ENCODE results near the gene ZNF273. TPM values are rescaled to one million over a fixed set of nuclear protein-coding genes. Genes with fewer than 3 reads are reported as not detected.
"Not testable (repeated sequence)": the region's sequence is repeated elsewhere in the genome, so short reads cannot be mapped to it uniquely, and the experiment has no call there.

ZNF273 gene
- polyA plus RNA-seq, 1 donor from 2014 or later: 21.7 TPM

DNA sequence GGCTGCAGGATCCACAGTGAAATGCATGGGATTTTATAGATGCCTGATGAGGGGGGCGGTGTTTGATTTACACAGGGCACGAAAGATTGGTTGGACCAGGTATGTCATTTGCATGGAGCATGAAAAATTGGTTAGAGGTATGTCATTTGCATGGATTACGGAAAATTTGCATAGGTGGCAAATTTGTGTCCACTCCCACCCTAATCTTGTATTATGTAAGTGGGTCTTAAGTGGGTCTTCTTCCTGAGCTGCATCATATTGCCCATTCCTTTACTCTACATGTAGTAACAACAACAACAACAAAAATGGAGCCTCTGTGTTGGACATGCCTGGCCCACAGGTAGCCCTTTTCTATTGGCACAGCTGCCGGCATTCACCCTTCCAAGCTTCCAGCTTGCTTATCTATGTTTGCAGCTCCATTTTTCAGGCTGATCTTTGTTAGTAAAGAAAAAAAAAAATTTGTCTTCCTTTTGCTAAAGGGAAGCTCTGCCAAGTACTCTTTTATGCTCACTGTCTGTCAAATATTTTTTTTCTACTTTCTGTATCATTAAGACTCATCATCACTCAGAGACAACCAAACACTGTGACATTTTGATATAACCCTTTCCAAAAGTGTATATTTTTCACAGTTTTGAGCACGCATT lies 10.3 kb upstream of the ZNF273 start:
- Histone ChIP-seq H3K4me2 (ENCODE audit: low read length) (no peak overlapping the region), H3F3A (ENCODE audit: insufficient read depth, low read length, poor library complexity, severe bottlenecking) (no peaks in the 10 kb centered on the region), H3K27me3 (ENCODE audit: insufficient read depth, low read depth, low read length) (peaks cover 30% of the 10 kb centered on the region), H3K4me3 (ENCODE audit: low read length) (no peak overlapping the region), H2AFZ (ENCODE audit: low read depth, low read length) (no peak overlapping the region), H3K36me3 (ENCODE audit: insufficient read depth, low read length) (no peaks in the 10 kb centered on the region), H4K20me1 (ENCODE audit: insufficient read depth) (no peaks in the 10 kb centered on the region), H3K9me2 (ENCODE audit: insufficient read depth, low read length) (no peaks in the 10 kb centered on the region), H3K9ac (ENCODE audit: low read length) (no peak overlapping the region), H3K9me3 (ENCODE audit: low read length) (no peaks in the 10 kb centered on the region), H3K79me2 (replicated peaks; ENCODE audit: insufficient read depth, low read length) (no peaks in the 10 kb centered on the region), H3K27ac (ENCODE audit: low read length) (no peak overlapping the region)
- TF ChIP-seq MXI1 (conservative IDR thresholded peaks at IDR 0.05; ENCODE audit: poor library complexity, severe bottlenecking) (no peak), TAF1 (IDR thresholded peaks at IDR 0.05; ENCODE audit: low read depth) (no peak), SMC3 (conservative IDR thresholded peaks at IDR 0.05; ENCODE audit: poor library complexity) (no peak), EP300 (conservative IDR thresholded peaks at IDR 0.05; ENCODE audit: poor library complexity, severe bottlenecking) (no peak)
- TF ChIP-seq, protein P1, sequence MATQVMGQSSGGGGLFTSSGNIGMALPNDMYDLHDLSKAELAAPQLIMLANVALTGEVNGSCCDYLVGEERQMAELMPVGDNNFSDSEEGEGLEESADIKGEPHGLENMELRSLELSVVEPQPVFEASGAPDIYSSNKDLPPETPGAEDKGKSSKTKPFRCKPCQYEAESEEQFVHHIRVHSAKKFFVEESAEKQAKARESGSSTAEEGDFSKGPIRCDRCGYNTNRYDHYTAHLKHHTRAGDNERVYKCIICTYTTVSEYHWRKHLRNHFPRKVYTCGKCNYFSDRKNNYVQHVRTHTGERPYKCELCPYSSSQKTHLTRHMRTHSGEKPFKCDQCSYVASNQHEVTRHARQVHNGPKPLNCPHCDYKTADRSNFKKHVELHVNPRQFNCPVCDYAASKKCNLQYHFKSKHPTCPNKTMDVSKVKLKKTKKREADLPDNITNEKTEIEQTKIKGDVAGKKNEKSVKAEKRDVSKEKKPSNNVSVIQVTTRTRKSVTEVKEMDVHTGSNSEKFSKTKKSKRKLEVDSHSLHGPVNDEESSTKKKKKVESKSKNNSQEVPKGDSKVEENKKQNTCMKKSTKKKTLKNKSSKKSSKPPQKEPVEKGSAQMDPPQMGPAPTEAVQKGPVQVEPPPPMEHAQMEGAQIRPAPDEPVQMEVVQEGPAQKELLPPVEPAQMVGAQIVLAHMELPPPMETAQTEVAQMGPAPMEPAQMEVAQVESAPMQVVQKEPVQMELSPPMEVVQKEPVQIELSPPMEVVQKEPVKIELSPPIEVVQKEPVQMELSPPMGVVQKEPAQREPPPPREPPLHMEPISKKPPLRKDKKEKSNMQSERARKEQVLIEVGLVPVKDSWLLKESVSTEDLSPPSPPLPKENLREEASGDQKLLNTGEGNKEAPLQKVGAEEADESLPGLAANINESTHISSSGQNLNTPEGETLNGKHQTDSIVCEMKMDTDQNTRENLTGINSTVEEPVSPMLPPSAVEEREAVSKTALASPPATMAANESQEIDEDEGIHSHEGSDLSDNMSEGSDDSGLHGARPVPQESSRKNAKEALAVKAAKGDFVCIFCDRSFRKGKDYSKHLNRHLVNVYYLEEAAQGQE (IDR thresholded peaks at IDR 0.05; ENCODE audit: borderline replicate concordance): no peak
- TF ChIP-seq, protein P2, sequence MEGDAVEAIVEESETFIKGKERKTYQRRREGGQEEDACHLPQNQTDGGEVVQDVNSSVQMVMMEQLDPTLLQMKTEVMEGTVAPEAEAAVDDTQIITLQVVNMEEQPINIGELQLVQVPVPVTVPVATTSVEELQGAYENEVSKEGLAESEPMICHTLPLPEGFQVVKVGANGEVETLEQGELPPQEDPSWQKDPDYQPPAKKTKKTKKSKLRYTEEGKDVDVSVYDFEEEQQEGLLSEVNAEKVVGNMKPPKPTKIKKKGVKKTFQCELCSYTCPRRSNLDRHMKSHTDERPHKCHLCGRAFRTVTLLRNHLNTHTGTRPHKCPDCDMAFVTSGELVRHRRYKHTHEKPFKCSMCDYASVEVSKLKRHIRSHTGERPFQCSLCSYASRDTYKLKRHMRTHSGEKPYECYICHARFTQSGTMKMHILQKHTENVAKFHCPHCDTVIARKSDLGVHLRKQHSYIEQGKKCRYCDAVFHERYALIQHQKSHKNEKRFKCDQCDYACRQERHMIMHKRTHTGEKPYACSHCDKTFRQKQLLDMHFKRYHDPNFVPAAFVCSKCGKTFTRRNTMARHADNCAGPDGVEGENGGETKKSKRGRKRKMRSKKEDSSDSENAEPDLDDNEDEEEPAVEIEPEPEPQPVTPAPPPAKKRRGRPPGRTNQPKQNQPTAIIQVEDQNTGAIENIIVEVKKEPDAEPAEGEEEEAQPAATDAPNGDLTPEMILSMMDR (IDR thresholded peaks at IDR 0.05; ENCODE audit: poor library complexity, severe bottlenecking): no peak

DNA sequence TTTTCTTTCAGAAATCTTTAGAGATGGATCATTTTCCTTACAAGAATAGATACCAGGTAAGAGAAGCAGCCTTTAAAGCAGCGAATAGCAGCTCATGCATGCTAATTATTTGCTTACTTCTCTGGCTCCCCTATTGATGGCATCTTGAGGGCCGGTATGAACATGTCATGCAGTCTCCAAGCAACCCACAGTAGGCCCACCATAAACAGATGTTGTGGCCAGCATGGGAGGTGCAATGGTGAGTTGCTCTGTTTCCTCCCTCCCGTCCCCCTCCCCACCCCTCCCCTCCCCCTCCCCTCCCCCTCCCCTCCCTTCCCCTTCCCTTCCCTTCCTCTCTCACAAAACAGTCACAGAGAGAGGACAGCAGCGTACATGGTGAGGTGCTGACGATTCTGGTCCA lies 9.7 kb upstream of the ZNF273 start:
- Histone ChIP-seq H3K4me2 (ENCODE audit: low read length) (no peak overlapping the region), H2AFZ (ENCODE audit: low read depth, low read length) (no peak overlapping the region), H3K9ac (ENCODE audit: low read length) (no peak overlapping the region), H3K36me3 (ENCODE audit: insufficient read depth, low read length) (no peaks in the 10 kb centered on the region), H3K9me2 (ENCODE audit: insufficient read depth, low read length) (no peaks in the 10 kb centered on the region), H4K20me1 (ENCODE audit: insufficient read depth) (no peaks in the 10 kb centered on the region), H3K79me2 (replicated peaks; ENCODE audit: insufficient read depth, low read length) (no peaks in the 10 kb centered on the region), H3K27ac (ENCODE audit: low read length) (no peak overlapping the region), H3K4me3 (ENCODE audit: low read length) (no peak overlapping the region), H3K9me3 (ENCODE audit: low read length) (no peaks in the 10 kb centered on the region), H3F3A (ENCODE audit: insufficient read depth, low read length, poor library complexity, severe bottlenecking) (no peaks in the 10 kb centered on the region), H3K27me3 (ENCODE audit: insufficient read depth, low read depth, low read length) (peaks cover 24% of the 10 kb centered on the region)
- TF ChIP-seq RAD21 (conservative IDR thresholded peaks at IDR 0.05) (no peak), POLR2AphosphoS5 (IDR thresholded peaks at IDR 0.05) (no peak), SMC3 (conservative IDR thresholded peaks at IDR 0.05; ENCODE audit: poor library complexity) (no peak), EP300 (conservative IDR thresholded peaks at IDR 0.05; ENCODE audit: poor library complexity, severe bottlenecking) (no peak), TAF1 (IDR thresholded peaks at IDR 0.05; ENCODE audit: low read depth) (no peak), EZH2 (IDR thresholded peaks at IDR 0.05; ENCODE audit: borderline replicate concordance, insufficient read depth, low read length, poor library complexity, severe bottlenecking) (no peak), MXI1 (conservative IDR thresholded peaks at IDR 0.05; ENCODE audit: poor library complexity, severe bottlenecking) (no peak)
- TF ChIP-seq, protein P1 (IDR thresholded peaks at IDR 0.05; ENCODE audit: borderline replicate concordance): no peak
- TF ChIP-seq, protein P2 (IDR thresholded peaks at IDR 0.05; ENCODE audit: poor library complexity, severe bottlenecking): no peak

DNA sequence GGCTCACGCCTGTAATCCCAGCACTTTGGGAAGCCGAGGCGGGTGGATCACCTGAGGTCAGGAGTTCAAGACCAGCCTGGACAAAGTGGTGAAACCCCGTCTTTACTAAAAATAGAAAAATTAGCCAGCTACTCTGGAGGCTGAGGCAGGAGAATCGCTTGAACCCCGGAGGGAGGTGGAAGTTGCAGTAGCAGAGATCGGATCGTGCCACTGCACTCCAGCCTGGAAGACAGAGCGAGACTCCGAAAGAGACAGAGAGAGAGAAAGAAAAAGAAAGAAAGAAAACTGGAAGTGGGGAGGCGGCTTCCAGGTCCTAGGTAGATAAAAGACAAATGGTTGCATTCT lies 640 bp upstream of the ZNF273 start:
- H4K20me1 ChIP-seq (ENCODE audit: insufficient read depth); H3K4me2 ChIP-seq (ENCODE audit: low read length): not testable (repeated sequence)

More for the DNA sequence above, 640 bp upstream of the ZNF273 start:
- H3K9me2 ChIP-seq (ENCODE audit: insufficient read depth, low read length); H3K9ac ChIP-seq (ENCODE audit: low read length); H3K9me3 ChIP-seq (ENCODE audit: low read length); H3K27me3 ChIP-seq (ENCODE audit: insufficient read depth, low read depth, low read length); H3F3A ChIP-seq (ENCODE audit: insufficient read depth, low read length, poor library complexity, severe bottlenecking); H3K27ac ChIP-seq (ENCODE audit: low read length); H3K36me3 ChIP-seq (ENCODE audit: insufficient read depth, low read length): not testable (repeated sequence)
- Histone ChIP-seq H3K79me2 (replicated peaks; ENCODE audit: insufficient read depth, low read length) (peaks cover 35% of the 10 kb centered on the region), H3K4me3 (ENCODE audit: low read length) (peak overlapping the region; percentile 78), H2AFZ (ENCODE audit: low read depth, low read length) (peak overlapping the region; percentile 22)
